Activated B cell treated with CpG ODN at 0.5 μM for 24 hours (primary cell): ENCODE results near the gene HCFC1. TPM values are rescaled to one million over a fixed set of nuclear protein-coding genes. Genes with fewer than 3 reads are reported as not detected.

ENCODE experiments used
- ATAC-seq: fragments of 200-7000 bp; cut with Tn5 transposase; one replicate; pipeline ENCODE4 v1.10.0; 2021; ENCODE audit warnings: low read depth, mild to moderate bottlenecking, moderate library complexity
- CTCF ChIA-PET: fragments of 350-600 bp; sonication (Branson Sonifier 250); formaldehyde crosslinking; loops from one replicate; lab custom pipeline; 2021; ENCODE audit warnings: antibody characterized with exemption; lab: Charles Lee
- POLR2A ChIA-PET: fragments of 350-600 bp; sonication (Branson Sonifier 250); formaldehyde crosslinking; loops from one replicate; lab custom pipeline; 2021; ENCODE audit warnings: antibody characterized with exemption; lab: Charles Lee
- DNase-seq: peaks from one replicate; pipeline ENCODE4 v3.0.0; 2022
- H3K27ac Mint-ChIP-seq: one replicate; pipeline ENCODE4 v1.8.0; 2020; ENCODE audit warnings: mixed read lengths
- H3K27me3 Mint-ChIP-seq: one replicate; pipeline ENCODE4 v1.8.0; 2021; ENCODE audit warnings: mixed read lengths
- H3K36me3 Mint-ChIP-seq: one replicate; pipeline ENCODE4 v1.8.0; 2021; ENCODE audit warnings: low read depth, mixed read lengths
- H3K4me1 Mint-ChIP-seq: one replicate; pipeline ENCODE4 v1.8.0; 2021; ENCODE audit warnings: mixed read lengths
- H3K4me3 Mint-ChIP-seq: one replicate; pipeline ENCODE4 v1.8.0; 2020; ENCODE audit warnings: mild to moderate bottlenecking, mixed read lengths
- H3K9me3 Mint-ChIP-seq: one replicate; pipeline ENCODE4 v1.8.0; 2020; ENCODE audit warnings: mixed read lengths
- CTCF ChIP-seq: fragments of 200-600 bp; IDR thresholded peaks from one replicate; pipeline ENCODE4 v1.8.0; 2022; ENCODE audit warnings: antibody characterized with exemption, mild to moderate bottlenecking
- intact Hi-C: fragments of 100-400 bp; cut with micrococcal nuclease; formaldehyde crosslinking; loops from one replicate; pipeline ENCODE4 v1.15.1; 2024
- total RNA-seq: library from RNA; stranded (reverse); gene quantifications from 2 replicates; pipeline ENCODE4 v1.2.3, GENCODE V29; 2022

HCFC1 gene
- total RNA-seq, 1 donor from 2014 or later, result 79.4 TPM

GRCh38 chrX:153900831-153901752 is 70.5 kb downstream of the HCFC1 start:
- Mint-ChIP-seq H3K4me3 (peak overlapping the region; percentile 72), H3K27me3 (no peaks in the 10 kb centered on the region), H3K27ac (peak overlapping the region; percentile 83), H3K4me1 (peaks cover 44% of the 10 kb centered on the region), H3K9me3 (no peaks in the 10 kb centered on the region), H3K36me3 (no peaks in the 10 kb centered on the region)
- CTCF ChIA-PET, result interaction anchor here (0.8 to 1.0 kb wide), 2 partner anchors 22 to 83 kb away, joined by 3 read pairs; no protein-coding TSS in a partner anchor
- TF ChIP-seq CTCF, result no peak
- POLR2A ChIA-PET, result interaction anchor here (0.7 to 1.9 kb wide), 7 partner anchors 9 to 176 kb away, joined by 3 to 12 read pairs (median 7); partner anchors contain the start of gene L1CAM
- DNase-seq (peak; percentile 47), ATAC-seq (peak; percentile 91)
- intact Hi-C loops, result loop anchor here (1.0 to 2.0 kb wide), 4 partner anchors 13 to 107 kb away; partner anchors contain the start of genes IDH3G and SSR4

GRCh38 chrX:153897899-153898298 is 73.7 kb downstream of the HCFC1 start:
- H3K4me1 Mint-ChIP-seq, result peaks cover 24% of the 10 kb centered on the region
- H3K4me3 Mint-ChIP-seq, result no peak overlapping the region
- no peak for TF ChIP-seq CTCF
- H3K27ac Mint-ChIP-seq, result no peak overlapping the region
- H3K27me3 Mint-ChIP-seq, result no peaks in the 10 kb centered on the region
- H3K36me3 Mint-ChIP-seq, result no peaks in the 10 kb centered on the region
- POLR2A ChIA-PET, result interaction anchor here (0.8 kb wide), 1 partner anchor 11 kb away, joined by 4 read pairs; no protein-coding TSS in a partner anchor
- intact Hi-C loops, result no loop called here
- H3K9me3 Mint-ChIP-seq, result no peaks in the 10 kb centered on the region
- DNase-seq, result no peak
- no peak for ATAC-seq
- CTCF ChIA-PET, result no interaction called here

Other genes starting within 250 kb of the HCFC1 start
- 90.5 and 90.7 TPM in 2 replicates for gene BCAP31, start 247.4 kb downstream of the HCFC1 start, total RNA-seq
- gene ABCD1, start 247.0 kb downstream of the HCFC1 start, total RNA-seq, result 2.6 and 2.8 TPM in 2 replicates
- gene PLXNB3, start 207.6 kb downstream of the HCFC1 start, total RNA-seq, result not detected in 2 replicates
- gene SRPK3, start 190.8 kb downstream of the HCFC1 start, total RNA-seq, result not detected in 2 replicates
- 58.5 and 60.3 TPM in 2 replicates for gene IDH3G, start 177.4 kb downstream of the HCFC1 start, total RNA-seq
- gene SSR4, start 177.2 kb downstream of the HCFC1 start, total RNA-seq, result 160 and 175 TPM in 2 replicates
- 0.07 TPM in 1 of 2 replicates, not detected in the other for gene PDZD4, start 141.3 kb downstream of the HCFC1 start, total RNA-seq
- 7.3 and 11.0 TPM in 2 replicates for gene L1CAM, start 85.6 kb downstream of the HCFC1 start, total RNA-seq
- not detected in 2 replicates for gene AVPR2, start 67.1 kb downstream of the HCFC1 start, total RNA-seq
- 151 and 158 TPM in 2 replicates for gene ARHGAP4, start 45.6 kb downstream of the HCFC1 start, total RNA-seq
- gene NAA10, start 36.8 kb downstream of the HCFC1 start, total RNA-seq, result 94.8 and 109 TPM in 2 replicates
- 14.5 and 20.2 TPM in 2 replicates for gene RENBP, start 27.2 kb downstream of the HCFC1 start, total RNA-seq
- 2.0 and 2.9 TPM in 2 replicates for gene TMEM187, start 936 bp upstream of the HCFC1 start, total RNA-seq
- gene IRAK1, start 48.1 kb upstream of the HCFC1 start, total RNA-seq, result 134 and 146 TPM in 2 replicates
- gene MECP2, start 125.9 kb upstream of the HCFC1 start, total RNA-seq, result 56.8 and 69.0 TPM in 2 replicates
- gene OPN1LW, start 172.4 kb upstream of the HCFC1 start, total RNA-seq, result not detected in 2 replicates
- gene OPN1MW, start 210.8 kb upstream of the HCFC1 start, total RNA-seq, result not detected in 2 replicates
- not detected in 2 replicates for gene OPN1MW2, start 247.9 kb upstream of the HCFC1 start, total RNA-seq